Osteoblast (primary cell): ENCODE results near the gene CEP164. TPM values are rescaled to one million over a fixed set of nuclear protein-coding genes. Genes with fewer than 3 reads are reported as not detected.

Experiments
- DNase-seq: peaks from one replicate; pipeline ENCODE4 v3.0.0; 2011; ENCODE audit warnings: low spot score, mixed read lengths; ENCODE audit not compliant: insufficient read length; ENCODE audit errors: missing footprints
- H2AFZ ChIP-seq: 2 replicates; pipeline ENCODE4 v1.6.0; 2011; ENCODE audit warnings: mild to moderate bottlenecking, low read length
- H3K27ac ChIP-seq: 2 replicates; pipeline ENCODE4 v1.5.1; 2011; ENCODE audit warnings: mild to moderate bottlenecking, low read depth, low read length, moderate library complexity
- H3K27me3 ChIP-seq: 2 replicates; pipeline ENCODE4 v1.6.0; 2012; ENCODE audit warnings: mild to moderate bottlenecking, control low read depth, inconsistent platforms, low read length, moderate library complexity; ENCODE audit not compliant: insufficient read depth
- H3K36me3 ChIP-seq: 2 replicates; pipeline ENCODE4 v1.5.1; 2011; ENCODE audit warnings: mild to moderate bottlenecking, low read length, control low read depth, moderate library complexity; ENCODE audit not compliant: insufficient read depth
- H3K4me1 ChIP-seq: 2 replicates; pipeline ENCODE4 v1.5.1; 2011; ENCODE audit warnings: mild to moderate bottlenecking, low read length, control low read depth, moderate library complexity; ENCODE audit not compliant: insufficient read depth
- H3K4me2 ChIP-seq: 2 replicates; pipeline ENCODE4 v1.6.0; 2011; ENCODE audit warnings: mild to moderate bottlenecking, low read length; ENCODE audit not compliant: insufficient read depth
- H3K4me3 ChIP-seq: fragments of 200-600 bp; sonication (generic); 3 replicates; pipeline ENCODE4 v1.5.1; 2012; ENCODE audit warnings: mild to moderate bottlenecking, low read length, inconsistent platforms; ENCODE audit not compliant: insufficient read depth
- H3K79me2 ChIP-seq: 2 replicates; pipeline ENCODE4 v1.6.0; 2012; ENCODE audit warnings: mild to moderate bottlenecking, low read length, control low read depth, inconsistent platforms; ENCODE audit not compliant: insufficient read depth
- H3K9me3 ChIP-seq: 2 replicates; pipeline ENCODE4 v1.5.1; 2011; ENCODE audit warnings: low read depth, low read length, control low read depth
- H4K20me1 ChIP-seq: 2 replicates; pipeline ENCODE4 v1.6.0; 2012; ENCODE audit warnings: mild to moderate bottlenecking, low read length, control low read depth; ENCODE audit not compliant: insufficient read depth
- total RNA-seq: library from RNA; depleted of rRNA; stranded (reverse); fragments of >200 nt; gene quantifications from 2 replicates; pipeline ENCODE4 v1.2.3, GENCODE V29; 2012
- TF ChIP-seq, protein P1 (sequence below): IDR thresholded peaks from 2 replicates; pipeline ENCODE4 v1.5.1; 2011; ENCODE audit warnings: mild to moderate bottlenecking, low read depth, low read length, moderate library complexity; ENCODE audit errors: extremely low read depth

Gene CEP164
- total RNA-seq, 1 donor, result 38.0 TPM

DNA sequence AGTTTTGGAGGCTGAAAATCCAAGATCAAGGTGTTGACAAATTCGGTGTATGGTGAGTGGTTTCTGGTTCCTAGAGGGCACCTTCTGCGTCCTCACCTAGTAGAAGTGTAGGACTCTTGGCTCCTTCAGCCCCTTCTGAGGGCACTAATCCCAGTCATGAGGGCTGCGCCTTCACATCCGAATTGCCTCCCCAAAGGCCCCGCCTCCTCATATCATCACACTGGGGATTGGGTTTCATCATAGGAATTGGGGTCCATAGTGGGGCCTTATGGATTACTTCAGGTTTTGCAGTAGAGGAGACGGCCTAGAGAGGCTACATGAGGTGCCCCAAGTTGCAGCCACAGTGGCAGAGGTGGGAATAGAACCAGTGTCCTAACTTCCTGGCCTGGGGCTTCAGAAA is 87.1 kb downstream of the CEP164 start:
- TF ChIP-seq, protein P1, sequence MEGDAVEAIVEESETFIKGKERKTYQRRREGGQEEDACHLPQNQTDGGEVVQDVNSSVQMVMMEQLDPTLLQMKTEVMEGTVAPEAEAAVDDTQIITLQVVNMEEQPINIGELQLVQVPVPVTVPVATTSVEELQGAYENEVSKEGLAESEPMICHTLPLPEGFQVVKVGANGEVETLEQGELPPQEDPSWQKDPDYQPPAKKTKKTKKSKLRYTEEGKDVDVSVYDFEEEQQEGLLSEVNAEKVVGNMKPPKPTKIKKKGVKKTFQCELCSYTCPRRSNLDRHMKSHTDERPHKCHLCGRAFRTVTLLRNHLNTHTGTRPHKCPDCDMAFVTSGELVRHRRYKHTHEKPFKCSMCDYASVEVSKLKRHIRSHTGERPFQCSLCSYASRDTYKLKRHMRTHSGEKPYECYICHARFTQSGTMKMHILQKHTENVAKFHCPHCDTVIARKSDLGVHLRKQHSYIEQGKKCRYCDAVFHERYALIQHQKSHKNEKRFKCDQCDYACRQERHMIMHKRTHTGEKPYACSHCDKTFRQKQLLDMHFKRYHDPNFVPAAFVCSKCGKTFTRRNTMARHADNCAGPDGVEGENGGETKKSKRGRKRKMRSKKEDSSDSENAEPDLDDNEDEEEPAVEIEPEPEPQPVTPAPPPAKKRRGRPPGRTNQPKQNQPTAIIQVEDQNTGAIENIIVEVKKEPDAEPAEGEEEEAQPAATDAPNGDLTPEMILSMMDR, result no peak
- Histone ChIP-seq H3K27ac (no peak overlapping the region), H3K79me2 (no peaks in the 10 kb centered on the region), H4K20me1 (no peaks in the 10 kb centered on the region), H3K4me2 (no peak overlapping the region), H3K27me3 (no peaks in the 10 kb centered on the region), H3K4me3 (no peak overlapping the region), H3K9me3 (no peaks in the 10 kb centered on the region), H3K36me3 (peaks cover 17% of the 10 kb centered on the region), H2AFZ (no peak overlapping the region), H3K4me1 (no peaks in the 10 kb centered on the region)
- peak; percentile 30 for DNase-seq

DNA sequence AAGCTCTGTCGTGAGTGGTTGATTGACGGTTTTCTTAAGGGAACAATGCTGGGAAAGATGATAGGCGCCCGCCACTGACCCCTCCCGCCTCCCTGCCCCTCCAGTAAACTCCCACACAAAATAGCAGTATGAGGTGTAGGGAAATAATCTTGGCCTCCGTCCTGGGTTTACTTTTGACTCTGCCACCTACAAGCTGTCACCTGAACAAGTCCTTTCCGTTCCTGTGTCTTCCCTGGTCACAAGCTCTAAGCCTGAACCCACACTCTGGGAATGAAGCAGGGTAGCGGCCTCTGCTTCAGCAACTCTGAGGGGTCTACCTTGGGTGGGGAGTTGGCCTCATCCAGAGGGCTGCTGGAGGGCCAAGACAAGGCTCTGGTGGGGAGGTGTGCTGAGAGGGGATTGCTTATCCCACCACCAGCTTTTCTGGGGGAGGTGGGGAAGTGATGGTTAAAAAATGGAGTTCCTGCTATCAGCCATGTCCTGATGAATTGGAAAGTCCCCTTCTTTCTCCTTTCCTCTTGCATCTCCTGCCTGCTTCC is 87.8 kb downstream of the CEP164 start:
- Histone ChIP-seq H3K27me3 (no peaks in the 10 kb centered on the region), H3K9me3 (no peaks in the 10 kb centered on the region), H3K79me2 (no peaks in the 10 kb centered on the region), H3K4me1 (no peaks in the 10 kb centered on the region), H3K4me2 (no peak overlapping the region), H4K20me1 (no peaks in the 10 kb centered on the region), H3K27ac (no peak overlapping the region), H3K36me3 (peaks cover 10% of the 10 kb centered on the region), H2AFZ (no peak overlapping the region), H3K4me3 (no peak overlapping the region)
- DNase-seq, result no peak
- TF ChIP-seq, protein P1, result no peak

DNA sequence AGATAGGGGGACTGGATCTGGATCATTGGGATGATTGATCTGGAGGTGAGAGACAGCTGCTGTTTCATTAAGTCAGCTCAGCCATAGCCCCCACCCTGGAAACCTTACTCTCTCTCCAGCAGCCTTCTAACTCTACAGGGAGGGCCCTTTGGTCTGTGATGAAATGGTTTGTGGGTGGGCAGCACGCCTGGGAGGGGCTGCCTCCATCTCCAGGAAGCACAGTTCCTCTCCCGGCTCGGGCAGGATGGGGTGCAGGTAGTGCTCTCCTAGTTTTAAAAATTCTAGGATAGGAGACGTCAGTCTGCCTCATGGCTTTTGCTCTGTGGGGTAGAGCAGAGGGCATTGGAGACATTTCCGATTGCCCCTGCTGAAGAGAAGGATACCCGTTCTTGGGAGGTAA is 89.7 kb downstream of the CEP164 start:
- TF ChIP-seq, protein P1, result no peak
- Histone ChIP-seq H4K20me1 (no peaks in the 10 kb centered on the region), H3K27me3 (no peaks in the 10 kb centered on the region), H2AFZ (no peak overlapping the region), H3K79me2 (no peaks in the 10 kb centered on the region), H3K4me1 (no peaks in the 10 kb centered on the region), H3K27ac (no peak overlapping the region), H3K36me3 (no peaks in the 10 kb centered on the region), H3K4me2 (no peak overlapping the region), H3K4me3 (no peak overlapping the region), H3K9me3 (no peaks in the 10 kb centered on the region)
- no peak for DNase-seq

DNA sequence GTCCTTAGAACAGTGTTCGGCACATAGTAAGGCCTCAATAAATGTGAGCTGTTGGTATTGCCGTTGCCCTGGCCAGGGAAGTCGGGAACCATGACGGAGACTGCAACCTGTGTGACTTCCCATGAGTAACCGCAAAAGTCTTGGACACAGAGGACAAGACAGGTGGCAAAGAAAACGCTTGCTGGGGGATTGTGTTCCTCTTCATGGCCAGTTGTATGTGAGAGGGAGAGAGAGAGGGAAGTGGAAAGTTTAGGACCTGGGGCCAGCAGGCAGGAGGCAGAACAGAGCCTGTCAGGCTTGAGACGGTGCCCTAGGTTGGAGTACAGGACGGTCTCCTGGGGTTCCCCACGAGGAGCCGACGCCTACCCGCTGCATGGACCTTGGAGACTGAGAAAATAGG is 90.2 kb downstream of the CEP164 start:
- TF ChIP-seq, protein P1, result no peak
- DNase-seq, result no peak

More for the DNA sequence above, 90.2 kb downstream of the CEP164 start:
- Histone ChIP-seq H3K36me3 (no peaks in the 10 kb centered on the region), H3K27ac (no peak overlapping the region), H3K79me2 (no peaks in the 10 kb centered on the region), H4K20me1 (no peaks in the 10 kb centered on the region), H3K4me3 (no peak overlapping the region), H2AFZ (no peak overlapping the region), H3K4me1 (no peaks in the 10 kb centered on the region), H3K4me2 (no peak overlapping the region), H3K9me3 (no peaks in the 10 kb centered on the region), H3K27me3 (peaks cover 4% of the 10 kb centered on the region)
